ENCODE results near the gene EIPR1.

The EIPR1 gene

DNA sequence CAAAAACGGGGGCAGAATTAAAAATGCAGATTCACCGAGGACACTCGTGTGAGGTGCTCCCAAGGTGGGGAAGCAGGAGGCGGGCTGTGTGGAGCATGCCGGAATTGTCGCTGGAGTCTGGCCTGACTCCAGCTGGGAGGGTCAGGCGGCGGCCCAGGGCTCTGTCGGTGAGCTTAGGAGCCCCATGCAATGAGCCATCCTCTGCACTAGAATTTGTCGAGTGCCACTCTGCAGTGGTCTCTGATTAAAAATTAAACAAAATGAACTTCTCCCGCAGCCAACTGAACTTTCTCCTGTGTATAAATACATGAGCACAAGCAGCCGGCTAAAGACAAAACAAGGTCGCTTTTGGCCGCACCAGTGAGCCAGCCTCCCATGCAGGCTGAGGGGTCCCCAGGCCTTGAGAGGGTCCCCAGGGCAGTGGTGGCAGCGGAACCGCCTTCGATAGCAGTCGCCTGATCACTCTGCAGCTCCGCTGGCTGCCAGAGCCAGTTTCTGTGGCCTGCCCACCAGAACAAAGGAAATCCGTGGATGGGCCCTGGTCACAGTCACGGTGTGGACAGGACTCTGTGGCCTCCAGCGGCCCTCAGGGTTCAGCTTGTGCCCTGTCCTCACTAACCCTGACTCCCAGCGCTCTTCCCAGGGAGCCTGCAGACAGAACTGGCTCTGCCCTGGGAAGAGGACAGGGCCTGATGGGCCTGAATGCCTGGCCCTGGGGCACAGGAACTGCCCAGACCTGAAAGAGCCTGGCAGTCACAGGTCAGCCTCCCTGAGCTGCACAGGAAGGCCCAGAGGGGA lies 201.3 kb downstream of the EIPR1 start:
- no peaks in the 10 kb centered on the region for H3K27me3 ChIP-seq (ENCODE audit: control insufficient read depth, insufficient read depth, low read length)
- peaks cover 3% of the 10 kb centered on the region for H3K36me3 ChIP-seq (ENCODE audit: insufficient read depth, low read length)

DNA sequence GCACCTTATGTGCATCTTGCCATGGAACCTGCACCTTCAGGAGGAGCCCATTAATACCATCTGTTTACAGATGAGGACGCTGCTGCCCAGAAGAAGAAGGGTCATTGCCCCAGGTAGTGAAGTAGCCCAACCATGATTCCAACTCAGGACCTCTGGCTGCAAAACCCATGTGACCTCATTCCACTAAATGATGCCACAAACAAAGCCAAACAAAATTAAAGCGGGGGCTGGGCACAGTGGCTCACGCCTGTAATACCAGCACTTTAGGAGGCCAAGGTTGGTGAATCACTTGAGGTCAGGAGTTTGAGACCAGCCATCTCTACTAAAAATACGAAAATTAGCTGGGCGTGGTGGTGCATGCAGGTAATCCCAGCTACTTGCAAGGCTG lies 202.1 kb downstream of the EIPR1 start:
- H3K9ac ChIP-seq (ENCODE audit: low read depth, low read length) = no peak overlapping the region
- H3K4me3 ChIP-seq (ENCODE audit: low read length) = no peak overlapping the region
- H3K9me3 ChIP-seq (replicated peaks; ENCODE audit: low read length) = no peaks in the 10 kb centered on the region
- H3K4me1 ChIP-seq (ENCODE audit: control insufficient read depth, insufficient read depth, low read length) = no peaks in the 10 kb centered on the region
- H3K27me3 ChIP-seq (ENCODE audit: control insufficient read depth, insufficient read depth, low read length) = no peaks in the 10 kb centered on the region
- H3K4me2 ChIP-seq (ENCODE audit: low read length) = no peak overlapping the region
- H3K36me3 ChIP-seq (ENCODE audit: insufficient read depth, low read length) = peaks cover 3% of the 10 kb centered on the region

More for the DNA sequence above, 201.3 kb downstream of the EIPR1 start:
- Histone ChIP-seq H3K9me3 (replicated peaks; ENCODE audit: low read length) (no peaks in the 10 kb centered on the region), H3K4me3 (ENCODE audit: low read length) (no peak overlapping the region), H3K9ac (ENCODE audit: low read depth, low read length) (no peak overlapping the region), H3K4me2 (ENCODE audit: low read length) (no peak overlapping the region), H3K4me1 (ENCODE audit: control insufficient read depth, insufficient read depth, low read length) (no peaks in the 10 kb centered on the region)

DNA sequence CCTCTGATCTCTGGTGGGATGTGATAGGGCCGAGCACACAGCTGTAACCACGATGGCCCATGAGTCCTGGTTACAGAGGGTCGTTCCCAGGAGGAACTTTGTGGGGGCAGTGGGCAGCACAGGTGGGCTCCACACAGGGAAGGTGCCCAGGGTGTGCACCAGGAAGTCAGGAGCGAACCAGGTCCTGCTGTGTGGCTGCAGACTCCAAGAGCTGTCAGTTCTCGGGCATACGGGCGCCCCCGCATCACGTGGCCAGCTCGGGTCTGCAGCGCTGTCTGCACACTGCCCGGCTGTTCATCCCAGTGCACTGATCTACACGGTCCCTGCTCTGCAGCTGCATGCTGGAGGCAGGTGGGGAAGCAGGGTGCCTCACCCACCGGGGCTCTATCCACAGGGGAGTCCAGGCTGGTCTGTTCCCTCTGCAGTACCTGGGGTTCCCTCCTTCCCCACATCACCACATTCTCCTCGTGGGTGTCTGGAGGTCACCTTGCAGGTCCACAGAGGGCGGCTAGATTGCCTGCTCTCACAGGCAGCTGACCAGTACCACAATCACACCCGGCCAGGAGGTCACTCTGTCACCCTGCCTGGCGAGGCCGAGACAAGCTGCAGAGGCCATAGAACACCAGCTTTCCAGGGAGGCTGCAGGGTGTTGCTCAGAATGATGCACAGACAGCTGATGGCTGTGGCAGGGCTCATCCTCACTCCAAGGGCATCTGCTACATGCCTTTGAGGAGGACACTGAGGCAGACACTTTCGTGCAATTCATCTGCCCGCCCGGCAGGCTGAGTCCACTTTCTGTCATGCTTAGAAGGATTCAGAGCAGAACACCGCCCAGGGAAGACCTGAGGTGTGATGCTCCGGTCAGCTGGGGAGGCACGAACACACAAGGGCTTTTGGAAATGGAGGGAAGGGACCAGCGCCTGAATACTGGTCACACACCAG lies 202.7 kb downstream of the EIPR1 start:
- Histone ChIP-seq H3K4me3 (ENCODE audit: low read length) (no peak overlapping the region), H3K36me3 (ENCODE audit: insufficient read depth, low read length) (peaks cover 3% of the 10 kb centered on the region), H3K27me3 (ENCODE audit: control insufficient read depth, insufficient read depth, low read length) (no peaks in the 10 kb centered on the region), H3K4me2 (ENCODE audit: low read length) (no peak overlapping the region), H3K9me3 (replicated peaks; ENCODE audit: low read length) (no peaks in the 10 kb centered on the region), H3K4me1 (ENCODE audit: control insufficient read depth, insufficient read depth, low read length) (no peaks in the 10 kb centered on the region), H3K9ac (ENCODE audit: low read depth, low read length) (no peak overlapping the region)

DNA sequence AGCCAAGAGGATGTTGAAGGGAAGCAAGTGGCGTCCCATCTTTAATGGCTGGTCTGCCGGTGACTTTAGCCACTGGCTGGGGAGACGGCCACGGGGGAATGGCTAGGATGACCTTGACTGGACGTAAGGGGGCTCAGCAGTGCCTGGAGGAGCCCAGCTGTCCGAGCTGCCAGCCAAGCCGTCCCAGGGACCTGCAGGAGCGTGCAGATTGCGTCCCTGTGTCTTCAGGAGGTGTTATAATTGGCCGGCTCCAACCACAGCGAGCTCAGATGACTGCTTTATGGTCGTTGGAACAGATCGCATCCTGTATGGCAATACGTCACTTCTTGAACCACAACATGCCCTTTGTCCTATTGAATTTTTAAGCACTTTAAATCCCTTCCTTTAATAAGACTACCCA lies 204.6 kb downstream of the EIPR1 start:
- H3K27me3 ChIP-seq (ENCODE audit: control insufficient read depth, insufficient read depth, low read length) = no peaks in the 10 kb centered on the region
- no peak overlapping the region for H3K4me2 ChIP-seq (ENCODE audit: low read length)
- no peaks in the 10 kb centered on the region for H3K9me3 ChIP-seq (replicated peaks; ENCODE audit: low read length)
- H3K9ac ChIP-seq (ENCODE audit: low read depth, low read length) = no peak overlapping the region
- H3K4me3 ChIP-seq (ENCODE audit: low read length) = no peak overlapping the region
- peaks cover 3% of the 10 kb centered on the region for H3K36me3 ChIP-seq (ENCODE audit: insufficient read depth, low read length)
- H3K4me1 ChIP-seq (ENCODE audit: control insufficient read depth, insufficient read depth, low read length) = peaks cover 13% of the 10 kb centered on the region

DNA sequence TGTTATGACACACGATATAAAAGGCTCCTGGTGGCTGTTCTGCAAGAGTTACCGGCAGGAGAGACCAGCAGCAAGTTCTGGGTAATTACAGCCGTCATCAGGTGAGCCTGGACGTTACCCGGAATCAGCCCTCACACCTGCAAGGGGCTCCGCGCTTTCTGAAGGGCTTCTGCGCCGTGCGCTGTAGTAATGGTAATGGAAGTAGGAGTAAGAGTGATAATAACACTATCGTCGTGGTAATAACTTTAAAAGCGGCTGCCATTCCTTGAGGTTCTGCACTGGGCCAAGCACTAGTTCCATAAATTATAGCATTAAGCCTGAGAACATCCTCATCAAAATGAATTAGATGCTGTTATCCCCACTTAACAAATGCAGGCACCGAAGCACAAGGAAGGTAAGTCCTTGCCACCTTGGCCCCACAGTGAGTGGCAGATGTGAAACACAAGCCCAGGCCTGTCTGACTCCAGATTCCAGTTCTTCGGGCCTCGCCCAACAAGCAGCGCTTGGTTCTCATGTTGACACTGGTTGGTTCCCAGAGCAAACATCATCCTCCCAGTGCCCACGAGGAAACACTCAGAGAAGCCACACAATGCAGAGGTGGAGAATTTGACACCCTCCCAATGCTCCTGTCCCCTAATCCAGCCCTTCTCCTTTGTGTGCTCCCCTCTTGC lies 205.2 kb downstream of the EIPR1 start:
- Histone ChIP-seq H3K36me3 (ENCODE audit: insufficient read depth, low read length) (peaks cover 3% of the 10 kb centered on the region), H3K4me1 (ENCODE audit: control insufficient read depth, insufficient read depth, low read length) (peaks cover 13% of the 10 kb centered on the region), H3K4me3 (ENCODE audit: low read length) (no peak overlapping the region), H3K9ac (ENCODE audit: low read depth, low read length) (no peak overlapping the region), H3K4me2 (ENCODE audit: low read length) (no peak overlapping the region), H3K27me3 (ENCODE audit: control insufficient read depth, insufficient read depth, low read length) (no peaks in the 10 kb centered on the region), H3K9me3 (replicated peaks; ENCODE audit: low read length) (no peaks in the 10 kb centered on the region)

DNA sequence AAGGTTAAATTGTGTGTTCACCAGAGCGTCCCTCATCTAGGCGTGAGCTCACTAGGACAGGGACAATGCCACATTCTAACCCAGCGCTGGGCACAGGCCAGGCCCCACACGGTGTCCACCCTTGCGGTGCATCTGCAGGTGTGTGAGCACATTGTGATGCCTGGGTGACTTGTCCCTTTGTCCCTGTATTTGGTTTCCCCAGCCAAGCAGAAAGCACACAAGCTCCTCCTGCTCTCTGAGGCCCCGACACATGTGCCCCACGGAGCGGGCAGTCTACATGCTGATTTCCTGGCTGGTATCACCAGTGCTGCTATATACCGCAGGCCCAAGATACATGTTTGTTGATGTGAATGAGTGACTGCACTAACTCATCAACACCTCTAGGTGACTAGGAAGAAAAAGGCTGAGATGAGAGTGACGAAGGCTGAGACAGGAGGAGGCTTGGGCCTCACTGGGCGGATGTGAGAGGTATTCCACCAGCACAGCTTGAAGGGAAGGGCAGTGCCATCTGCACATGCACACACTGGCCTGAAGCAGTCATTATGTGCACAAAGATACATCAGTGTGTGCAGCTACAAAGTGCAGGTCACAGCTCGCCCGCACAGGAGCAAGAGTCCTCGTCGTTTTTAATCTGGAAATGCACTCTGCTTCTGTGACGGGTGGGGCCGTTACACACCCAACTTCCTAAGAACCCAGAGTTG lies 205.9 kb downstream of the EIPR1 start:
- Histone ChIP-seq H3K36me3 (ENCODE audit: insufficient read depth, low read length) (peaks cover 3% of the 10 kb centered on the region), H3K27me3 (ENCODE audit: control insufficient read depth, insufficient read depth, low read length) (no peaks in the 10 kb centered on the region), H3K9me3 (replicated peaks; ENCODE audit: low read length) (no peaks in the 10 kb centered on the region), H3K4me1 (ENCODE audit: control insufficient read depth, insufficient read depth, low read length) (peaks cover 13% of the 10 kb centered on the region), H3K4me3 (ENCODE audit: low read length) (no peak overlapping the region), H3K9ac (ENCODE audit: low read depth, low read length) (no peak overlapping the region), H3K4me2 (ENCODE audit: low read length) (no peak overlapping the region)

DNA sequence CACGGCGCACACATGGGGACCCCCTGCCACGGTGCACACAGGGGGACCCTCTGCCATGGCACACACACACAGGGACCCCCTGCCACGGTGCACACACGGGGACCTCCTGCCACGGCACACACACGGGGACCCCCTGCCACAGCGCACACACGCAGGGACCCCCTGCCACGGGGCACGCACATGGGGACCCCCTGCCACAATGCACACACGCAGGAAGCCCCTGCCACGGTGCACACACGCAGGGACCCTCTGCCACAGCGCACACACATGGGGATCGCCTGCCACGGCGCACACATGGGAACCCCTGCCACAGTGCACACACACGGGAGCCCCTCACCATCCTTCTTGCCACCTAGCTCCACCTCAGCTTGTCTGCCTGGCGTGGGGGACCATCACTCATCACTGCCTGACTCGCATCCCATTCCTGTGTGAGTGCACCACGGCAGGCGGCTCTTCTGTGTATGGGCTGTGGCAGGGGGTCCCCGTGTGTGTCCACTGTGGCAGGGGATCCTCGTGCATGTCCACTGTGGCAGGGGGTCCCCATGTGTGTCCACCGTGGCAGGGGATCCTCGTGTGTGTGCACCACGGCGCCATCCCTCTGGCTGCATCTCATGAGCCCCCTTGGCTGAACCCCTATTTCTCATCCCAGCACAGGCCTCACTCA lies 206.7 kb downstream of the EIPR1 start:
- Histone ChIP-seq H3K27me3 (ENCODE audit: control insufficient read depth, insufficient read depth, low read length) (no peaks in the 10 kb centered on the region), H3K9me3 (replicated peaks; ENCODE audit: low read length) (no peaks in the 10 kb centered on the region), H3K36me3 (ENCODE audit: insufficient read depth, low read length) (peaks cover 3% of the 10 kb centered on the region), H3K4me2 (ENCODE audit: low read length) (no peak overlapping the region), H3K9ac (ENCODE audit: low read depth, low read length) (no peak overlapping the region), H3K4me1 (ENCODE audit: control insufficient read depth, insufficient read depth, low read length) (peaks cover 13% of the 10 kb centered on the region), H3K4me3 (ENCODE audit: low read length) (no peak overlapping the region)

DNA sequence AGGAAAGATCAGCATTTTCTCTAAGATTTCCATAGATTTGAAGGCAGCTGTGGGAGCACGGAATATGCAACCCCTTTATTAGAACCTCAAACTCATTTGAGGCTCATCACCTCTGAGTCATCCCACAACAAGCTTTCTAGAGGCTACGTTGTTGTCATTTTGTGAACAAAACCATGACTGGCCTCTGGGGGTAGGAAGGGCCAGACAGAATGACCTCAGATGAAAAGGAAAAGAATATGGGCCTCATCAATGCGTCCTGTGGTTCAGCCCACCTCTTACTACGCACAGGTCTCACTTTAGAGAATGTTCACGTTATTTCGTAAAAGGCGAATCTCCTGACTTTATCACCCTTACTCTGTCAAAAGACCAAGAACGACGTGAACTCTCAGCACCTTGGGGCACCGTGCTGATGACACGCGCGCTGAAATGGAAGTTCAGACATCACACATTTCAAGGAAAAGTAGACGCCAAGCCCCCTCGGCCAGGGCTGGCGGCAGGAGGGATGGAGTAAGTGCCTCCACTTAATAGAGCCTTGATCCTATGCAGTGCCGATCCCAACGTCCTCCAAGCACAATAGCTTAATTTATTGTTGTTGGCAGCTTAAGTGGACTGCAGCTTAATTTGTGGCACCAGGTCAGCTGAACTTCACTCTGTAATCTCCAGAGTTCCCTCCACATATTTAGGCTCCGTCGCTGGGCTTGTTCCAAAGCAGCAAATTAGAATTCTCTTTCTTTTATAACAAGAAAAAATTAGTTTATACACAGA lies 208.3 kb downstream of the EIPR1 start:
- Histone ChIP-seq H3K9me3 (replicated peaks; ENCODE audit: low read length) (no peaks in the 10 kb centered on the region), H3K36me3 (ENCODE audit: insufficient read depth, low read length) (peaks cover 3% of the 10 kb centered on the region), H3K27me3 (ENCODE audit: control insufficient read depth, insufficient read depth, low read length) (no peaks in the 10 kb centered on the region), H3K4me1 (ENCODE audit: control insufficient read depth, insufficient read depth, low read length) (peaks cover 13% of the 10 kb centered on the region), H3K9ac (ENCODE audit: low read depth, low read length) (no peak overlapping the region), H3K4me2 (ENCODE audit: low read length) (peak overlapping the region; percentile 16), H3K4me3 (ENCODE audit: low read length) (no peak overlapping the region)

DNA sequence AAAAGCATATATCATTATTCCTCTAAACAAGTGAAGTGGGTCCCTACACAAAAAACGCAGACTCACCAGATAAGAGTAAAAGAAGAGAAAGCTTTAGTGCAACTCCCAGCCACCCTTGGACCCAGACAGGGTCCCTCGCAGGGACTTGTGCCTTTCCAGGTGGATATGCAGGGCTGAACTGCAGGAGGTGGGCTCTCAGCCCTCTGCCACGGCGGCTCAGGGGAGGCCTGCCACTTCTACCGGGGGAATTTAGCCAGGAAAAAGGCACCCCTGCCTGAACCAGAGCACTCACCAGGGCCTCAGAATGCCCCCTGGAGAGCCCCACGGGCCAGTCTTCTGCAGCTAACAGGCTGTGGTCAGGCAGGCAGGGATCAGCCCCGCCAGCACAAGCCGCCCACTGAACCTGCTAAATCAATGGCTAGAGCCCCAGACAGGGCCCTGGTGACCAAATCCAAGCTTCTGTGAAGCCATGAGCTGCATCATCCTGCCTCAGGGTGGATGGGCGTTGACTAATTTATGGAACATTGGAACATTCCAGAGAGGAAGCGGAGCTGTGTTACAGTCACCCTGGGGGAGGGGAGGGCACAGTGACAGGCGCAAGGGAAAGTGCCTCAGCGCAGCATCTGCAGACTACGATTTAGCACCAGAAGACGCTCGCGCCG lies 209.3 kb downstream of the EIPR1 start:
- peaks cover 3% of the 10 kb centered on the region for H3K36me3 ChIP-seq (ENCODE audit: insufficient read depth, low read length)
- peaks cover 13% of the 10 kb centered on the region for H3K4me1 ChIP-seq (ENCODE audit: control insufficient read depth, insufficient read depth, low read length)
- no peak overlapping the region for H3K4me3 ChIP-seq (ENCODE audit: low read length)
- H3K4me2 ChIP-seq (ENCODE audit: low read length) = peak overlapping the region; percentile 16
- no peaks in the 10 kb centered on the region for H3K9me3 ChIP-seq (replicated peaks; ENCODE audit: low read length)
- peak overlapping the region; percentile 11 for H3K9ac ChIP-seq (ENCODE audit: low read depth, low read length)
- no peaks in the 10 kb centered on the region for H3K27me3 ChIP-seq (ENCODE audit: control insufficient read depth, insufficient read depth, low read length)

GRCh38 chr2:3163401-3163800 lies 214.2 kb downstream of the EIPR1 start:
- Histone ChIP-seq H3K4me1 (ENCODE audit: control insufficient read depth, insufficient read depth, low read length) (peaks cover 2% of the 10 kb centered on the region), H3K27me3 (ENCODE audit: control insufficient read depth, insufficient read depth, low read length) (no peaks in the 10 kb centered on the region), H3K4me3 (ENCODE audit: low read length) (no peak overlapping the region), H3K4me2 (ENCODE audit: low read length) (no peak overlapping the region), H3K36me3 (ENCODE audit: insufficient read depth, low read length) (no peaks in the 10 kb centered on the region), H3K9me3 (replicated peaks; ENCODE audit: low read length) (no peaks in the 10 kb centered on the region), H3K9ac (ENCODE audit: low read depth, low read length) (no peak overlapping the region)
